GM10266 (cell line): Measurements from ENCODE around the gene ZBP1.

Source experiments
- DNase-seq: peaks from one replicate; pipeline ENCODE4 v3.0.0; 2012; ENCODE audit errors: extremely low spot score
- CTCF ChIP-seq: IDR thresholded peaks from 2 replicates; pipeline ENCODE4 v1.5.1; 2012; ENCODE audit warnings: mild to moderate bottlenecking, low read depth; ENCODE audit not compliant: control insufficient read depth, insufficient read depth; ENCODE audit errors: missing control alignments

The ZBP1 gene

GRCh38 chr20:57653546-57653900 lies 33.3 kb upstream of the ZBP1 start:
- DNase-seq, result no peak
- TF ChIP-seq CTCF, result no peak

GRCh38 chr20:57652606-57653545 lies 32.6 kb upstream of the ZBP1 start:
- DNase-seq, result no peak
- TF ChIP-seq CTCF, result no peak

- no peak for TF ChIP-seq CTCF
- no peak for DNase-seq
Observed at GRCh38 chr20:57651881-57652605, 31.8 kb upstream of the ZBP1 start.

- TF ChIP-seq CTCF, result no peak
- DNase-seq, result no peak
Observed at GRCh38 chr20:57650756-57651483, 30.7 kb upstream of the ZBP1 start.

- no peak for DNase-seq
- TF ChIP-seq CTCF, result no peak
Observed at GRCh38 chr20:57650266-57650665, 30.0 kb upstream of the ZBP1 start.

GRCh38 chr20:57649617-57650015 lies 29.4 kb upstream of the ZBP1 start:
- no peak for TF ChIP-seq CTCF
- DNase-seq, result no peak
